Activated CD4-positive, alpha-beta T cell treated with anti-CD3 and anti-CD28 coated beads, Interleukin-2, Interleukin-4, amounts not matched to agents 100 ng/mL and 50 ng/mL, durations not matched to agents 16 hours and 8 hours (primary cell): Measurements from ENCODE around the gene SARS2.
"Not testable (repeated sequence)": the region's sequence is repeated elsewhere in the genome, so short reads cannot be mapped to it uniquely, and the experiment has no call there.

ENCODE experiments used
- DNase-seq: peaks from one replicate; pipeline ENCODE4 v3.0.0-alpha.2; 2020; ENCODE audit warnings: low spot score

Gene SARS2

DNA sequence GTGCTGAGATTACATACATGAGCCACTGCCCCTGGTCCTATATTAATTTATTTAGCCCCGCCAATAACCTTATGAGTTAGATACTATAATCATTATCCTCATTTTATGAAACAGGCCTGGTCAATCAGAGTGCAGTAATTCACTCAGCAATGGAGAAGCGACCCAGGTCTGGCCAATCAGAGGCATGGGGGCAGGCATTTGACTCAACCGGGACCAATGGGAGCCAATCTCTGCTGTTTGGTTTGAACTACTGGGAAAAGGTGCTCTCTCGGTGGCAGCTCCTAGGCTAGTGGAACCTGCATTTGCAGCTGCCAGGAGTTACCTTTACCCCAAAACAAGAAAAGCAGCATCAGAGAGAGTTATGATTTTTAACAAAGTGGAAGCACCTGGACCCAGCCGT lies 37.7 kb downstream of the SARS2 start:
- no peak for DNase-seq

DNA sequence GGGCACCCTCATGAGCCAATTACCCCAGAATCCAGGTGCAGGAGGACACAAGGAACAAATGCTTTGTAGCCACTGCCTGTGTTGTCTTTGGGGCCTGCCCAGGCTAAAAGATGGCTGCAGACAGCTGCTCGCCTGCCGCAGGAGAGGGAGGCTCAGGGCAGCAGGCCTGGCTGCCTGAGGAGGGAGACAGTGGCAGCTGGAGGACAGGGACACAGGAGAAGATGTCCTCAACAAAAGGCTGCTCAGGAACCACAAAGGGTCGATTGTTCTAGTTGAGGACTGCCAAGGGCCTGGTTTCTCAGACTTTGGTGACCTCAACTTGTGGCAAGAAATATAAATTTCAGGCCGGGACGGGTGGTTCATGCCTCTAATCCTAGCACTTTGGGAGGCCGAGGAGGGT lies 38.8 kb downstream of the SARS2 start:
- no peak for DNase-seq

DNA sequence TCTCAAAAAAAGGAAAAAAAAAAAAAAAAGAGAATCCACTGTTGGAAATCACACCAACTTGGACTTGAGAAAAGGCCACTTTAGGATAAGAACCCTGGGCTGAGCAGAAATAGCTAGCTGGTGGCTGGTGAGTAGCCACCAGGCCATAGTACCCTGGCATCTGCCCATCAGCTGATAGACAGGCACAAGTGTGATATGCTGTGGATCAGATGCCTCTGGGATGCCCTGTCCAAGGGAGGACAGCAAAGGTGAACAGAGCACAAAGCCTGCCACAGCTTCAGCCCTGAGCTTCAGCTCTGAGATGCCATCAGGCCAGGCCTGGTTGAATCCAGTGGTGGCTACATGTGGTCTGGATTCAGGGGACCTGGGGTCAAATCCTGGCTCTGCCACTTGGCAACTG lies 39.9 kb downstream of the SARS2 start:
- no peak for DNase-seq

DNA sequence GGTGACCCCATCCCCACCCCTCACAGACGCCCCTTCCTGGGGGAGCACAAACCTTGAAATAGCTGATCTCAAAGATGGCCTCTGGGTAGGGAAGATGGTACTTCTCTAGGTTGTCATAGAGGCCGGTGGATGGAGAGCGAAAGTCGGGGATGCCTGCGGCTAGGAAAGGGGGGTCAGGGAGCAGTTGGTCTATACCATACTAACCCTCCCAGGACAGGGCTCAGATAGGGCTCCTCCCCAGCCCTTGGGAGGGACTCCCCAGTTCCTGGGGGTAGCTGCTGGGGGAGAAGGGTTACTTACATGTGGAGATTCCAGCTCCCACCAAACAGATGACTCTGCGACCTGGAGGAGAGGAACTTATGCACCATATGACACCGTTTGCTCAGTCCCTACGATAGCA lies 40.8 kb downstream of the SARS2 start:
- DNase-seq, result no peak

DNA sequence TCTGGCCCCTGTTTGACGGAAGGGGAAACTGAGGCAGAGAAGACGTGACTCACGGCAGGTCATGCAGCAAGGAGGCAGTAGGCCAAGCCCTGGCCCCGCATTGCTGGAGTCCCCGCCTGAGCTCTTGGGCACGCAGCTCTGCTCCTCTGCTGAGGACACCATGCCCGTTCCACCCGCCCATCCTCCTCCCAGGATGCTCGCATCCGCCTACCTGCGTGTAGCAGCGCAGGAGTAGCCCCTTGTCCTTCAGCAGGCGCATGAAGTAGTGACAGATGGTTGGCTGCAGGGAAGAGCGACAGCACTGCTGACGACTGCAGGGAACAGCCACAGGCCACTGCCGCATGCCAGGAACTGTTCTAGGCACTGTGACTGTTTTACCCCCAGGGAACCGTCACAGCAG lies 41.7 kb downstream of the SARS2 start:
- DNase-seq, result no peak

DNA sequence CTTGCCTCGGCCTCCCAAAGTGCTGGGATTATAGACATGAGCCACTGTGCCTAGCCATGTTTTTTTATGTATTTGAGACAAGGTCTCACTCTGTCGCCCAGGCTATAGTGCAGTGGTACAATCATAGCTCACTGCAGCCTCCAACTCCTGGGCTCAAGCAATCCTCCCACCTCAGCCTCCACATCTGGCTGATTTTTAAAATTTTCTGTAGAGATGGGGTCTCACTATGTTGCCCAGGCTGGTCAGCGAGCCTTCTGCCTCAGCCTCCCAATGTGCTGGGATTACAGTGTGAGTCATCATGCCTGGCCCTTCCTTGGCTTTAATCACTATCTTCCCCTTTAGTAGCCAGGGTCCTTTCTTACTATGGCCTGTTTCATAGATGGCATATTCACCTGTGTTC lies 45.9 kb downstream of the SARS2 start:
- not testable (repeated sequence) for DNase-seq

DNA sequence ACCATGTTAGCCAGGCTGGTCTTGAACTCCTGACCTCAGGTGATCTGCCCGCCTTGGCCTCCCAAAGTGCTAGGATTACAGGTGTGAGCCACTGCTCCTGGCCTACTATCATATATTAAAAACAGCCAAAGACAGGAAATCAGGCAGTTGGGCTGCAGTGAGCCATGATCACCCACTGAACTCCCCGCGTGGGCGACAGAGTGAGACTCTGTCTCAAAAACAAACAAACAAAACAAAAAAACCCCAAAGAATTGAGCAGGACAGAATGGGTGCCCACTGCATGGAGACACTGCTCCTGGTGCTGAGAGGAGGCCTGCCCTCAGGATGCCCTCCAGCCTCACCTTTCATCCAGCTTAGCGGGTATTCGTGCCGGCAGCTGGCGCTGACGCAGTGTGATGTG lies 47.3 kb downstream of the SARS2 start:
- no peak for DNase-seq

DNA sequence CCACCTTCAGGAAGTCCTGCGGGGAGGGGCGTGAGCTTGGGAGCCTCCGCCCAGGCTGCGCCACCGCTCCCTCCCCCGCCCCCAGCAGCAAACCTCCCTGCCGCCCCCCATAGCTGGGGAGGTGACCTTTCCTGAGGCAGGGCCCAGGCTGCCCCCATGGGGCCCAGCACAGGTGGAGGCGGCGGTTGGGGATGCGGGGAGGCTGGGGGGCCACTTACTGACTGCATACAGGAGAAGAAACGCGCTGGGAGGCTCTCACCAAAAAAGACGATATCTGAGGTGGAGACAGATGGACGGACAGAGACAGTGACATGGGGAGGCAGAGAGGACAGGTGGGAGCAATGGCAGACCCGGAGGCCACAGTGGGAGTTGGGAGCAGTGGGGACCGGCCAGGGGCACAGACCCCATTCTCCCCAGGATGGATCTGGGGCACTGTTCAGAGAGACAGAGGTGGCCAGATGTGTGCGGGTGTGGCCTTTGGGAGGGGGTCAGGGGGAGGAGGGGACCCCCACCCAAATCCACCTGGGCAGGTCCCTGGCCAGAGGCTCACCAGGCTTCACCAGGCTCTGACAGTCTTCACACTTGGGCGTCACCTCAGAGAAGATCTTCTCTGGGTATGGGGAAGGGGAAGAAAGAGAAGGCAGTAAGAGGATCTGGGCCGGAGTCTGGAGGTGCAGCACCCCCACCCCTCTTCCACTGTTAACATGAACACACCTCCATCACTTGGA lies 49.5 kb downstream of the SARS2 start:
- DNase-seq, result no peak

DNA sequence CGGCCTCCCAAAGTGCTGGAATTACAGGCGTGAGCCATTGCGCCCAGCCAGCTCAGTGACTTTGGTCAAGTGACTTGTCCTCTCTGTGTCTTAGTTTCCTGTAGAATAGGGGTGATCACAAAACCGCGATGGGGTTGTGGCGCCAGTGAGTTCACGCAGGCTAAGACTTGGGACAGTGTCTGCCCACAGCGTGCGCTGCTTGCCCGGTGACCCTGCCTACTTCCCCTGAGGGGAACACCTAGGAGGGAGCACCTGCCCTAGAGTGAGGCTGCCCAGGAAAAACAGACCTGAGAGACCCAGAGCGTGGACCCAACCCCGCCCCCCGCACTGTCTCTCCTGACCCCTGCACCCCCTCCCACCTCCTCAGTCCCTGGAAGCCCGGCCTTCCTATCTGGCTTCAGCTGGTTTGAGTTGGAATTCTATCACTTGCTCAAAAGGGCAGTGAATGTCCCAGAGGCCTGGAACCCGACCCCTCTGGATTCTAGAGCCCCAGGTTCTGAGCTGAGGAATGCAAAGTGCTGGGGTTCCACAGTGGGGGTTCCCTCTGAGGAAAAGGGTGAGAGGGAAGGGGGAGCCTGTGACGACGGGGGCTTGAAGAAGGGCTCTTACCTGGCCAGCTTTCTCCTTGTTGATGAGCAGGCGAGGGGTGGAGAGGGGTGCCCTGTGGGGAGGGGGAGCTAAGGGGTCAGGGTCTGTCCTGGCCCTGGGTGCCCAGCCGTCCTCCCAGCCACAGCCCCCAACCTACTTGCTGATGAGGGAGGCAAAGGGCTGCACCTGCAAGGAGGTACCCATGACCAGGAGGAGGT lies 50.3 kb downstream of the SARS2 start:
- no peak for DNase-seq

DNA sequence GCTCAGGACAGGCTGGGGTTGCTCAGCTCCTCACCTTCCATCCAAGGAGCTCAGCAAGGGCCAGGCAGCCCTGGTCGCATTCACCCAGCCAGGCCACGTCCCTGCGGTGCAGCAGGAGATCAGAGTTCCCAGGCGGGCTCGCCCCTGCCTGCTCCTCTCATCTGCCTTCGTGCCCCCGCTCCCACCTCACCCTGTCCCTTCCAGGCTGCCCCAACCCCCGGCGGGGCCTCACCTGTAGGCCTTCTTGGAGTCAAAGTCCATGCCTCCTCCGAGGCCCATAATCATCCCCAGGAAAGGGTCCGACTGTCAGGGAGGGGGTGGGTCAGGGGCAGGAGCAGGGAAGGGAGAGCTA lies 51.2 kb downstream of the SARS2 start:
- DNase-seq, result no peak

DNA sequence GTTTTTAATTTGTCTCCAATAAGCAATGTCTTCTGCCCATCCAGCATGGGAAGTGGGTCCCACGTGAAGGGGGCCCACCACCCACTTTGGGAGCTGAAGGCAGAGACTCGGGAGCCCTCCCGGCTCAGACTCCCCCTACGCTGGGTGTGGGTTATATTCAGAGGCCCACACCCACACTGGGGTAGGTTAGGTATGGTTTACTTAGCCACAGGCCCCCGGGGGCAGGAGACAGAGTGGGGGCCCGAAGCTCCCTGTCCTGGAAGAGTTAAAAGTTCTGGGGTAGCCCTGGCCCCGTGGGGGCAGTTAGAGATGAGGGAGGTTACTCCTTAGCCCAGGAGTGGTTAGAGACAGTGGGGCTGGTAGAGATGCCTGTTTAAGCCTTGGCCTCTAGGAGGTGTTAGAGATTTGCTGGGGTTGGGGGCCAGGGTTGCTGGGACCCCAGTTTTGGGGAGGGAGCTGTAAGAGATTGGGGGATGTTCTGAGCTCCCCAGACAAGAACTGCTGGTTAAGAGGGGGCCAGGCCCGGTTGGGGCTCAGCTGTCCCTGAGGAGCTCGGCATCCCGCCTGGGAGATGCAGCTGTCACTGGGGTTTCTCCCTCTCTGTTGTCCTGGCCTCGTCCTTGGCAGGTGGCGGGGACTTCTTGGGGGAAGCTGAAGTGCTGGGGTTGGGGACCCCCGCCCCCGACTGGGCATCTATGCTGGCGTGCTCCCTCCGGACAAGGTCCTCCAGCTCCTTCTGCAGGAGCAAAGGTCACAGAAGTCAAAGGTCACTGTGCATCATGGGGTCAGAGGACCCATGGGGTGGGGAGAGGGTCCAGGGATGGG lies 51.8 kb downstream of the SARS2 start:
- no peak for DNase-seq

DNA sequence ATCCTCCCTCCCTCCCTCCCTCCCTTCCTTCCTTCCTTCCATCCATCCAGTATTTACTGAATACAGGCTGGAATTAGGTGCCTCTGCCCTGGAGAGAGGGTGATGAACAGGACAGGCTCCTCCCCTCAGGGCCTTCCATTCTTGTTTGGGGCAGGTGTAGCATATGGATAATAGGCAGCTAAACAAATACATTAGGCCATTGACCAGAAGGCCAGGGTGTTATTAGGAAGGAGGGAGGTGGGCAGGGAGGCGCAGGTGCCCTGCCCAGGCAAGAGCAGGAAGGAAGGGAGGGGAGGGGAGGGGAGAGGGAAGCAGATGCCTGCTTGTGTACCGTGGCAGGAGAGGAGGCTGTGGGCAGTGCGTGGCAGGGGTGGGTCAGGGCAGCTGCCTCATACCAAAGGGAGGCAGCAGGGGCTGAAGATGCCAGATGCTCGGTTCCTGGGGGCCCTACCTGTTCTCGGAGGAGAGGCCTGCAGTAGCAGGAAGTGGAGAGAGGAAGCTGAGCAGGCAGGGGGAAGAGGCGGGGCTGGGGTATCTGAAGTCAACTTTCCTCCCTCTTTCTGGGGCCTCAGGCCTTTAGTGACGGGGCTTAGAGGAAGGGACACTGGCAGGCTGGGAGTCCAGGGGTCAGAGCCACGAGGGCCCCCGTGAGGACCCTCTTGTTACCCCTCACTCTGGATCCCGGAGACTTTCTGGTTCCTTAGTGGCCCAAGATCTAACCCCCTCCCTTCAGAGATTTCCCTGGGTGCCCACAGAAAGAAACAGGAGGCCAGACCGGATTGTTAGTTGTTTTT lies 52.6 kb downstream of the SARS2 start, which contains the start of gene RINL:
Gene RINL (minus strand): TSS at position 495 of the 794 bp plus-strand sequence. CDS start 1,533 bp downstream, outside the sequence.
- peak; percentile 70 for DNase-seq

DNA sequence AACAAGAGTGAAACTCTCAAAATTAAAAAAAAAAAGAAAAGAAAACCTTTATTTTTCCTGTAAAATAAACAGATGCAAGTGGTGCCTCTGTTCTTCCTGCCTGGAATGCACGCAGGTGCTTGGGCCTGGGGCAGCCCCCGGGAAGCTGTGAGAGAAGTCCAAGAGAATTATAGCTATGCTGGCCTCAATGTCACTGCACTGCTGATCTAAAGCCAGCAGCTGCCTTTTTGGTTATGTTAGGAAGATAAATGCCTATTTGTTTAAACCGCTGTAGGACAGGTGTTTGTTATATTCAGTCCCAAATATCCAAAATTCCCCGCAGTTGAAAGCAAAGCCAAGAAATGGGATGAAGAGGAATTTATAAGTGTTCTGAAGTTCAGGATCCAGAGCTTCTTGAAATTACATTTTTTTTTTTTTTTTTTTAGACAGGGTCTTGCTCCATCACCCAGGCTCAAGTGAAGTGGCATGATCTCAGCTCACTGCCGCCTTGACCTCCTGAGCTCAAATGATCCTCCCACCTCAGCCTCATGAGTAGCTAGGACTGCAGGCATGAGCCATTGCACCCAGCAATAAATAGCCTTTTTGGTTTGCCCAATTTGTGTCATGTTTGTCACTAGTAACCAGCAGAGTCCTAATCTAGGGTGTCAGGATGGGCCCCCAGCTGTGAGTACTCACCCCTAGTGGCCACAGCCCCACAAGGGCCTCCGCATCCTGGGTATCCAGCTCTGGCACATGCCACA lies 54.7 kb downstream of the SARS2 start:
- DNase-seq, result no peak

DNA sequence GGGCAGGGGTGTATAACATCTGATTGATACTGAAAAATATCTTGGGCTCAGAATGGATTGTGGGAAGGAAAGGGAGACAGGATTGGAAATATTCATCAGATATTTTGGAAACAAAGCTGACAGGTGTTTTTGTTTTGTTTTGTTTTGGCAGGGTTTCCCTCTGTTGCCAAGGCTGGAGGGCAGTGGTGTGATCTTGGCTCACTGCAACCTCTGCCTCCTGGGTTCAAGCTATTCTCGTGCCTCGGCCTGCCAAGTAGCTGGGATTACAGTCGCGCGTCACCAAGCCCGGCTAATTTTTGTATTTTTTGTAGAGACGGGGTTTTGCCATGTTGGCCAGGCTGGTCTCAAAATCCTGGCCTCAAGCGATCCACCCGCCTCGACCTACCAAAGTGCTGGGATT lies 57.2 kb downstream of the SARS2 start:
- not testable (repeated sequence) for DNase-seq

DNA sequence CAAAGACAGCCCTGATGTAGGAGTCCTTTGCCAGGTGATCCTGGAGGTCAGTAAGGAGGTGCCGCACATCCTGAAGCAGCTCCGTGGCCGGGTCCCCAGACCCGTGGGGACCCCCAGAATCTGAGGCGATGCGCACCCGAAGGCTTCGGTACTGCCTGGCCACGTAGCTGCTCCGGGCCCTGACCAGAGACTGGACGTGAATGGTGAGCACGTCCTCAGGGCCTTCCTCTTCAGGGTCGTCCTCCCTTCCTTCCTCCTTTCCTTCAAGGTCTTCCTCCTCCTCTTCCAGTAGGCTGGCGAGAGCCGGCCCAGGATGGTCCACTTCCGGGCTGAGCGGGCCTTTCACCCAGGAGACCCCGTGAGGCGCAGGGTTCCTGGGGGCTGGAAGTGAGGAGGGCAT lies 60.0 kb downstream of the SARS2 start:
- no peak for DNase-seq

DNA sequence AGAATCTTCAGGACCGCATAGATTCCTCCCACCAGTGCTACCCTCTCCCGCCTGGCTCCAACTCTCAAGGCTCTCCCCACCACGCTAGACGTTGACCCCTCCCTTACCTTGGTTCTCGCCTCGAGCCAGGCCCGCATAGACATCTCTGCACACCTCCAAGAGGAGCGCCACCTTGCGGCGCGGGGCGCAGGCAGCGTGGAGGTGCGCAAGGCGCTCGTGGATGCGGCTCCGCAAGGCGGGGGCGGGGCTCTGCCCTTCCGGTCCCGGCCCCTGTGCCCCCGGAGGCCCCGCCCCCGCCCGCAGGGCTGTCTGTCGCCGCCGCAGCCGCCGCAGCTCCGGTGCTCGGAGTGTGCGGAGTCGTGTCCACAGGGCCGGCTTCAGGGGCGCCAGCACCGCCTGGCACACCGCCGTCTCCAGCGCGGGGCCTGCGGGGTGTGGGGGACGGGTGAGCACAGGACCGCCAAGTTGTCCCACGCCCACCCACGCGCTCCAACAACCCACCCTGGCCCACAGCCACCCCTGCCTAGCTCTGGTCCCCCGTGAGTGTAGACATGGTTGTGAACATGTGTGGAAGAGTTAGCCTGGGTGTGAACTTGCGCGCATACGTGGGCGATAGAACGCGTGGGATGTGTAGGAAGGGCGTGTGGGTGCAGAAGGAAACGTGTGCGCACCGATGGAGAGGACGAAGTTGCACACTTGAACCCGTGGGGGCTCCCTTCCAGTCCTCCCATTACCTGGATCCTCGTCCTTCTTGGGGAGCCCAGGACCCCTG lies 60.5 kb downstream of the SARS2 start:
- DNase-seq, result peak; percentile 94

DNA sequence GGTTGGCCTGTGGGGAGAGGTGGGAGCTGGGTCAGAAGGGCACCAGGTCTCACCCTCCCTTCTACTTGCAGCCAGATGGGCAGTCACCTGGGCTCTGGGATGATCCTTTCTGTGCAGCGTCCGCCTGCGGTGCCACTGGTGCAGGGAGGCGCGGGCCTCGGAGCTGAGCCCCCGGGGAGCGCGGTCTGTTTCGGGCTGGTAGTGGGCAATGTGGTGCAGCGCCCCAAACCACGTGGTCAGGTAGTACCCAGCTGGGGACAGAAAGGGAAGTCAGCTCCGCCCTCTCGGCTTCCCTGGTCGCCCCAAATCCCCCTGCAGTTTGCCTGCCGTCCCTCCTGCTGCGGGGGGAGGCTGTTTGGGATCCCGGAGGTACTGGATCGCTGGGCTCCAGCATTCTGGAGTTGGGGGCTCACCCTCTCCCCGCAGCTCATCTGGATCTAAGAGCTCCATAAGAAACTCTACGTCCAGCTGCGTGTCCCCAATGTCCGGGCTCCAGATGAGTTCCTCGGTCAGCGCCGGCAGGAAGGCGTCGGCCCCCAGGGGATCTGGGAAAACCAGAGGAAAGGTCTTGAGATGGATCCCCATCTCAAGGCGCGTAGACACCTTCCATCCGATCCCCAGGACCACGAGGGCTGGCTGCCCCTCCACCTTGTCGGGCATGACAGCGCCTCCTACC lies 61.3 kb downstream of the SARS2 start:
- peak; percentile 39 for DNase-seq

DNA sequence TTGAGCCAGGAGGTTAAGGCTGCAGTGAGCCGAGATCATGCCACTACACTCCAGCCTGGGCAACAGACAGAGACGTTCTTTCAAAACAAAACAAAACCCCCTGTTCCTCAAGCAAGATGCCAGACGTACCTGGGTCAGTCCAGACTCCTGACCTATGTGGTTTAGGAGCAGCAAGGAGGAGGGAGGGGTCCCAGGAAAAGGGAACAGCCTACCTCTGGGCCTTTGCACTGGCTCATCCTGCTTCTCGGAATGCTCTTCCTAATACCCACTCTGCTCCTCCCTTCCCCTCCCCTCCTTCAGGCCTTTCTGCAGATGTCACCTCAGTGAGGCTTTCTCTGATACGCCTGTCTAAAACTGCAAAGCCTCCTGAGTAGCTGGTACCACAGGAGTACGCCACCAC lies 62.0 kb downstream of the SARS2 start:
- no peak for DNase-seq

DNA sequence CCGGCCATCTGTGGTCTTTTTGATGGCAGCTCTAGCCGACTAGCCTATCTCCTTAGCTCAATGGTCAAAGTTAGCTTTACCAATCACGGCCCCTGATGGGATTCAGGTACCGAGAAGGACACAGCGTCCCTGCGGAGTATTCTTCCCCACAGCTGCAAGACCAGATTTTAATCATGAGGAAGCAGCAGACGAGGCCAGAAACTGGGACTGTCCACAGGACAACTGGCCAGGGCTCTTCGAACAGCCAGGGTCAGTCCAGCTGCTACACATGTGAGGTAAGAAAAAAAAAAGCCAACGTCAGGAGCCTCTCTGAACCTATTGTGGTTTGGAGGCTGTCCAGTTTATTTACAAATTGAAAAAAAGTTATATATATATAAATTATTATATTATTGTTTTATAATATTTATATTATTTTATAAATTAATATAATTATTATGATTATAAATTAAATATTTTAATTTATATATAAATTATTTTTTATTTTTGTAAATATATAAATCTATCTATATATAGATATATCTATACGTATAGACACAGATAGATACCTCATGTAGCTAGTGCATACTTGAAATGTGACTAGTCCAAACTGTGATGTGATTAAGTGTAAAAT lies 63.3 kb downstream of the SARS2 start:
- DNase-seq, result no peak
